Gastrocnemius medialis (tissue), 4 donors: ENCODE data around the gene PPP2R5C.

Experiments used
- CTCF ChIP-seq, 5 experiments: fragments of 450-650 bp in 3 of 5; fragments of 200-600 bp in 2 of 5; sonication (generic) in 2 of 5; IDR thresholded peaks in 4 of 5; conservative IDR thresholded peaks in 1 of 5; 1 replicate in 4 of 5; 2 replicates in 1 of 5; pipeline ENCODE4 v1.5.1; 2016 to 2019; ENCODE audit warnings: antibody characterized with exemption in 5 of 5, mild to moderate bottlenecking in 3 of 5, moderate library complexity in 3 of 5
- POLR2A ChIP-seq, 2 donors: fragments of 450-650 bp; IDR thresholded peaks; one replicate each; pipeline ENCODE4 v1.6.1; 2017; ENCODE audit warnings: antibody characterized with exemption in 2 of 2, mild to moderate bottlenecking in 2 of 2, moderate library complexity in 2 of 2

GRCh38 chr14:101861464-101861863 lies 100.0 kb downstream of the PPP2R5C start:
- TF ChIP-seq CTCF (IDR thresholded peaks at IDR 0.05 in 4 of 5, conservative IDR thresholded peaks at IDR 0.05 in 1 of 5) (no peak), POLR2A (IDR thresholded peaks at IDR 0.05) (no peak)
